HG02678 (cell line): ENCODE measurements around the gene KDM4B.

Experiments used
- ATAC-seq: cut with Tn5 transposase; IDR thresholded peaks from one replicate; pipeline ENCODE4 v1.9.1; 2021; ENCODE audit warnings: mild to moderate bottlenecking, moderate library complexity; ENCODE audit not compliant: unreplicated experiment

Gene KDM4B

GRCh38 chr19:4984106-4984380 lies 15.1 kb downstream of the KDM4B start:
- no peak for ATAC-seq

GRCh38 chr19:4984438-4984990 lies 15.6 kb downstream of the KDM4B start:
- no peak for ATAC-seq

- no peak for ATAC-seq
Observed at GRCh38 chr19:4985551-4985991, 16.7 kb downstream of the KDM4B start.

GRCh38 chr19:4986056-4986455 lies 17.1 kb downstream of the KDM4B start:
- no peak for ATAC-seq

- ATAC-seq = no peak
Observed at GRCh38 chr19:4986471-4986891, 17.6 kb downstream of the KDM4B start.

GRCh38 chr19:4987256-4987655 lies 18.3 kb downstream of the KDM4B start:
- no peak for ATAC-seq

- ATAC-seq = no peak
Observed at GRCh38 chr19:4987692-4988370, 18.9 kb downstream of the KDM4B start.

- ATAC-seq = no peak
Observed at GRCh38 chr19:4988770-4989251, 19.9 kb downstream of the KDM4B start.

GRCh38 chr19:4990306-4990705 lies 21.4 kb downstream of the KDM4B start:
- no peak for ATAC-seq

- no peak for ATAC-seq
Observed at GRCh38 chr19:4991538-4991937, 22.6 kb downstream of the KDM4B start.

- ATAC-seq = no peak
Observed at GRCh38 chr19:4991996-4992698, 23.2 kb downstream of the KDM4B start.

- ATAC-seq = no peak
Observed at GRCh38 chr19:4993683-4994082, 24.8 kb downstream of the KDM4B start.

GRCh38 chr19:4996701-4997100 lies 27.8 kb downstream of the KDM4B start:
- ATAC-seq = no peak

- ATAC-seq = no peak
Observed at GRCh38 chr19:4997297-4997696, 28.4 kb downstream of the KDM4B start.

GRCh38 chr19:5000120-5000611 lies 31.3 kb downstream of the KDM4B start:
- ATAC-seq = no peak

GRCh38 chr19:5001615-5002014 lies 32.7 kb downstream of the KDM4B start:
- ATAC-seq = no peak

- ATAC-seq = no peak
Observed at GRCh38 chr19:5002143-5002542, 33.2 kb downstream of the KDM4B start.

GRCh38 chr19:5003781-5004180 lies 34.9 kb downstream of the KDM4B start:
- ATAC-seq = no peak

GRCh38 chr19:5005096-5005495 lies 36.2 kb downstream of the KDM4B start:
- no peak for ATAC-seq

GRCh38 chr19:5006201-5006600 lies 37.3 kb downstream of the KDM4B start:
- no peak for ATAC-seq

GRCh38 chr19:5006821-5007220 lies 37.9 kb downstream of the KDM4B start:
- no peak for ATAC-seq
